ENCODE data around the gene CPN1.
"Not testable (repeated sequence)": the region's sequence is repeated elsewhere in the genome, so short reads cannot be mapped to it uniquely, and the experiment has no call there.

The CPN1 gene

DNA sequence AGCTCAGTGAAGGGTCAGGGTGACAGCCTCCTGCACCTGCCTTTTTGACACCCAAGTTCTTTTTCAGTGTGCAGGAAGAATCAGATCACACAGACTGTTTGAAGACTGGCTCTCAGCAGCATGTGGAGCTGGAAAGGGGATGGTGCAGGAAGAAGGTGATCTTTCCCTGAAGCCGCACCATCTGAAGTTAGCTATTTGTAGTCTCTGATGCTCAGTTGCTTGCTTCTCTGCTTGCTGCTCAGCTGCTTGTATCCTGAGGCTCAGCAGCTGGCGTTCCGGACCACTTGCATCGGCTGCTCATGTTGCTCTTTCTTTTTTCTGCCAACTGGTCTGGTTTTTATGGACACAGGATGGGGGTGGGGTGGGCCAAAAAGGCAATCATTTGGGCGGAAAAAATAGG is 56.1 kb downstream of the CPN1 start:
- in situ Hi-C loops (cut with MboI; ENCODE audit: low sequenced_read_pairs), result no loop called here

- in situ Hi-C loops (cut with MboI; ENCODE audit: low sequenced_read_pairs), result no loop called here
These were observed 56.9 kb downstream of the CPN1 start for GRCh38 chr10:100024748-100025147.

DNA sequence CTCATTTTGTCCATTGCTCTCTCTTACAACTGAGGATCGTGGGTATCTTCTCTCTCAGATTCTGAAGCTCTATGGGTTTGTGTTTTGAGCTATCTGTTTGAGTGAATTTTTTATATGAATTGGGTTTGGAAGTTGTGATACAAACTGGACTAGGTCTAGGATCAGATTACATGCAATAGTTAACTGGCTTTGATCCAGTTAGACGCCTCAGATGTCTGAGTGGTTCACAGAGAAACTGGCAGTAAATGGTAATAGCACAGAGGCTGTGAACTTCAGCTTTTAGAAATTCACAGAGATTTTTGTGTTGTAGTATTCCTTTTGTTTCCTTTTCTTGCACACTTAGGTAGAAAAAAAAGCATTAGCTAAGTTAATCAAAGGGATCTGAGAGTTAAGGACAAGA is 59.3 kb downstream of the CPN1 start:
- in situ Hi-C loops (cut with MboI; ENCODE audit: low sequenced_read_pairs), result no loop called here

GRCh38 chr10:100021322-100021721 is 60.3 kb downstream of the CPN1 start:
- in situ Hi-C loops (cut with MboI; ENCODE audit: low sequenced_read_pairs), result no loop called here

DNA sequence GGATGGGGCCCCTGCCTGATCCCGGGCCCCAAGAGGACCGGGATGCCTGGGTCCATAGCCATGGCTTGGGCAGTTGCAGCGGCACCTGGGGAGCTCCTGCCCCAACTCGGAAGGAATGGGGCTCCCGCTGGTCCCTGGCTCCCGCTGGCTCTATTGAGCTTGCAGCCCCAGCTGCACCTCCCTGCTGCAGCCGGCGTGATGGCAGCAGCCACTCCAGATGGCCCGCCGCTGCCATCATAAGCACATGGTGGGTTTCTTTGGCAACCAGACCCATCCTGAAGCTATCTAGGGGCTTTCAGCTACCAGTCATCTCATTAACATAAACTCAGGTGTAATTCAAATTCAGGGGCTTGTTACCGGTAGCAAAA is 60.8 kb downstream of the CPN1 start:
- in situ Hi-C loops (cut with MboI; ENCODE audit: low sequenced_read_pairs), result no loop called here

GRCh38 chr10:100020142-100020885 is 61.4 kb downstream of the CPN1 start:
- in situ Hi-C loops (cut with MboI; ENCODE audit: low sequenced_read_pairs), result no loop called here

DNA sequence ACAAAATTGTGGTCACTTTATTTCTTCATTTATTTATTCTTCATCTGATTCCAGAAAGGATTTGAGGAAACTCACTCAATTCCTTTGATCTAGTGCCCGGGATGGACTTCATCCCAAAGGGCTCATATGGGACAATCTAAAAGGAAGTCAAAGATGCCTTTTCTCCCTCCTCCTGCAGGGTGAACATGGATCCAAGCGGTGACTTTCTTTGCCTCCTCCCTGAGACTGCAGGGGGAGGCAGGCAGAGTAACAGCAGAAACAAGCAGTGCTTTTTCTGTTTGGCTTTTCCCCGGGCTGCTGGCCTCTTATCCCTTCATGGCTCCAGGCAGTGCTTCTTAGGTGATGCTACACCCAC is 61.9 kb downstream of the CPN1 start:
- in situ Hi-C loops (cut with MboI; ENCODE audit: low sequenced_read_pairs), result no loop called here

- in situ Hi-C loops (cut with MboI; ENCODE audit: low sequenced_read_pairs), result no loop called here
These were observed 67.5 kb downstream of the CPN1 start for GRCh38 chr10:100014071-100014762.

DNA sequence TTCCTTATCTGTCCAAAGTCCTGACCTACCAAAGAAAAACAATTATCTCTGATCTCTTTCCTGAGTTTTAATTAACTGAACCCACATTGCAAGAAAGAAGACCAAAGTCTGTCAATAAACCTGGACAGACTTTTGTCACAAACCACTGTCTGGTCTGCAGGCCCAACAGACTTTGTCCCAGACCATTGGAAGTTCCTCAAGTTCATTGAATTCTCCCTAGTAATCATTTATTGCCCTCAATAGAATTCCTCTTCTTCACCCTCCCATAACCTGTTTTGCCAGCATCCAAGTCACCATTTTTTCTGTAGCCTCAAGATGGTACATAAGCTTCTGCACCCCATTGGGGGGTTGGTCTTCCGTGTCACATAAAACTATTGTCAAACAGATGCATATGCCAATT is 68.0 kb downstream of the CPN1 start:
- in situ Hi-C loops (cut with MboI; ENCODE audit: low sequenced_read_pairs), result no loop called here

DNA sequence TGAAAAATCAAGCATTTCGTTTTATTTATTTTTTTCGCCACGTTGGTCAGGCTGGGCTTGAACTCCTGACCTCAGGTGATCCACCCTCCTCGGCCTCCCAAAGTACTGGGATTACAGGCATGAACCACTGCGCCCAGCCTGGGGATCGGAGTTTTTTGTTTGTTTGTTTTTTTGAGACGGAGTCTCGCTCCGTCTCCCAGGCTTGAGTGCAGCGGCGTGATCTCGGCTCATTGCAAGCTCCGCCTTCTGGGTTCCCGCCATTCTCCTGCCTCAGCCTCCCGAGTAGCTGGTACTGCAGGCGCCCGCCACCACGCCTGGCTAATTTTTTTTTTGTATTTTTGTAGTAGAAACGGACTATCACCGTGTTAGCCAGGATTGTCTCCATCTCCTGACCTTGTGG is 69.8 kb downstream of the CPN1 start:
- in situ Hi-C loops (cut with MboI; ENCODE audit: low sequenced_read_pairs), result not testable (repeated sequence)

GRCh38 chr10:100009793-100010676 is 71.6 kb downstream of the CPN1 start, which contains the start of gene DNMBP:
Gene DNMBP, minus strand, starts transcription at chr10:100009947. Its CDS starts 37,823 bp downstream, at chr10:99972124.
- in situ Hi-C loops (cut with MboI; ENCODE audit: low sequenced_read_pairs), result no loop called here

GRCh38 chr10:100009283-100009792 is 72.3 kb downstream of the CPN1 start:
- in situ Hi-C loops (cut with MboI; ENCODE audit: low sequenced_read_pairs), result no loop called here

DNA sequence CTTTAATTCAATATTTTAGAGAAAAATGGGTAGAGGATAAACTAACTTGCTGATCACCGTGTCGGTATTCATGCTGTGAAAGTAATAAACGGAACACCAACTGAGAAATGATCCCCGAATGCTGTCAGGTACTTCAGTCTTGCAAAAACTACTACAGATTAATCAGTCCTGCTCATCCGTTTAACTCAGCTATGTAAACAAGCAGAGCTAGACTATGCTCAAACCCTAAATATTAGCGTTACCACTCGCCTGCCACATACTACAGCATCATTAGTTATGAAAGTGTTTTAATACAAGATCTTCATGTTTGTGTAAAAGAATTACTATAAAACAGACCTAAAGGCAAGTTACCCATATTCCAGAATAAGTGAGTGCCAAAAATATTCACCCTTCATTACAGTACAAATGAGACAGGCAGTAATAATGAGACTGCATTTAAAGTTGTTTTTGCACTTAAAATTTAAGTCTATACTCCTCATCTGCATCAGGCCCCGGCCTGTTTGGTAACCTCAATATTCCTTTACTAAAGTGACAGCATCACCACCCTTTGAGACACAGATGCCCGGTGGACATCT is 72.9 kb downstream of the CPN1 start:
- in situ Hi-C loops (cut with MboI; ENCODE audit: low sequenced_read_pairs), result no loop called here

GRCh38 chr10:100008142-100008522 is 73.5 kb downstream of the CPN1 start:
- in situ Hi-C loops (cut with MboI; ENCODE audit: low sequenced_read_pairs), result no loop called here

GRCh38 chr10:100007231-100008141 is 74.2 kb downstream of the CPN1 start:
- in situ Hi-C loops (cut with MboI; ENCODE audit: low sequenced_read_pairs), result no loop called here

- in situ Hi-C loops (cut with MboI; ENCODE audit: low sequenced_read_pairs), result no loop called here
These were observed 75.3 kb downstream of the CPN1 start for GRCh38 chr10:100006243-100006886.

- in situ Hi-C loops (cut with MboI; ENCODE audit: low sequenced_read_pairs), result no loop called here
These were observed 76.7 kb downstream of the CPN1 start for GRCh38 chr10:100004805-100005510.

- in situ Hi-C loops (cut with MboI; ENCODE audit: low sequenced_read_pairs), result no loop called here
These were observed 81.5 kb downstream of the CPN1 start for GRCh38 chr10:100000109-100000644.
